Mesodermal cell (in vitro differentiated cells): Measurements from ENCODE around the gene FAM222A.

ENCODE experiments used
- H3K27ac ChIP-seq: 2 replicates; pipeline ENCODE4 v1.7.0; 2013; ENCODE audit warnings: mild to moderate bottlenecking, low read depth, low read length, moderate library complexity; ENCODE audit not compliant: severe bottlenecking
- H3K36me3 ChIP-seq: 2 replicates; pipeline ENCODE4 v1.7.1; 2013; ENCODE audit warnings: mild to moderate bottlenecking, low read length, moderate library complexity; ENCODE audit not compliant: control insufficient read depth, insufficient read depth
- H3K4me1 ChIP-seq: one replicate; pipeline ENCODE4 v1.7.1; 2013; ENCODE audit warnings: mild to moderate bottlenecking, low read length; ENCODE audit not compliant: insufficient read depth, control insufficient read depth, poor library complexity, severe bottlenecking
- H3K4me3 ChIP-seq: 2 replicates; pipeline ENCODE4 v1.7.0; 2013; ENCODE audit warnings: low read length, control low read depth, mild to moderate bottlenecking; ENCODE audit not compliant: insufficient read depth, poor library complexity, severe bottlenecking; ENCODE audit errors: extremely low read depth
- H3K9me3 ChIP-seq: 2 replicates; pipeline ENCODE4 v1.7.1; 2013; ENCODE audit warnings: mild to moderate bottlenecking, low read length, moderate library complexity; ENCODE audit not compliant: control insufficient read depth
- WGBS, 2 experiments: methylation state at CpG; one replicate each; pipeline ENCODE4 v1.1.5; 2013; ENCODE audit warnings: missing lambda C conversion rate in 2 of 2; ENCODE audit not compliant: insufficient coverage in 2 of 2; 5-methylcytosine and 5-hydroxymethylcytosine counted together

FAM222A gene

DNA sequence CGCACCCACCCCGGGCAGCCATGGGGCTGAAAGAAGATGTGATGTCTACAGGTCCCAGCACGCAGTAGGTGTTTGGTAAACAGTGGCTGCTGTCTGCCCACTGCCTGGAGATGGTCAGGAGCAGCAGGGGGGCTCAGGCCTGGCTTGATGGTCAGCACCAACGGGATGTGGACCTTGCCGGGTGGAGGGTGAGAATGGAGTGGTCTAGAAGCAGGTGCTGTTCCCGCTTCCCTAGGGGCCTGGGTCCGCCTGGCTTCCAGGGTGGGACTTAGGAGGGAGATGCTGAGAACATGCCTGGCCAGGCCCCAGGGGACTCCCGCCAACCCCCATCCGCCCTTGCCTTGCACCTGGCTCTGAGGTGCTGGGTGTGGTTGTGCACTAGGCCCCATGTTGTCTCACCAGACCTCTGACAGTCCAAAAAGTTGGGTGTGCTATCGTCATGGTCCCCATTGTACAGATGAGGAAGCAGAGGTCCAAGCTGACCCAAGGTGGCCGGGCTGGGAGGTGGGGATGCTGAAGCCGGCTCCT, 12.9 kb downstream of the FAM222A start:
- no peak overlapping the region for H3K4me3 ChIP-seq
- WGBS, 2 experiments: 73 to 87% methylated on average over 4 to 11 of the region's 12 CpGs
- no peaks in the 10 kb centered on the region for H3K36me3 ChIP-seq
- no peaks in the 10 kb centered on the region for H3K9me3 ChIP-seq
- no peaks in the 10 kb centered on the region for H3K4me1 ChIP-seq
- H3K27ac ChIP-seq: peak overlapping the region; percentile 2

DNA sequence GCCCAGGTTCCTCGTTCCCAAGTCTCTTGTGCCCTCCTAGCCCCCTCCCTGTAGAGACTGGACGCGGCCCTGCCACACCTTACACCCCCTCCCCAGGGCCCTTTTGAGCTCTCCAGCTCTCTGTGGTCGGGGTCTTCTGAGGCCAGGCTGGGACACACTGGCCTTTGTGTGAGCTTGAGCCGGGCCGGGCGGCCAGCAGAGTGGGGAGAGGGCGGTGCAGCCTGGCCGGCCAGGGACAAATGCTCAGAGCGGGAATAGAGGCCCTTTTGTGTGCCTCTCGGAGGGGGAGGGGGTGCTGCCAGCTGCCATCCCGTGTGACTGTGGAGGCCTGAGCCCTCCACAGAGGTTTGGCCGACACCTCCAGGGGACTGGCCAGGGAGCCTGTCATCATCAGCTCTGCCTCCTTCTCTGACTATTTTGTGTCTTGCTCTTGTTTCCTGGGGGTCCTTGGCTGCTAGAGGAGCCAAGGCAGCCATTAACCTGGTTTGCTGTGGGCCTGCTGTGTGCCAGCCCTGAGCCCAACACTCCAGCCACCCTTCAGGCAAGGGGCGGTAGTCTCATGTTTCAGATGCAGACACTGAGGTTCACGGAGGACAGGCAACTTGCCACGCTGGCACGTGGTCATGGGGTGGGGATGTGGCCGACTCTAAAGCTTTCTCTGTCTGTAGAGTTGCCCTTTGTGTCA, 13.6 kb downstream of the FAM222A start:
- 75 to 79% methylated on average over 13 to 17 of the region's 18 CpGs for WGBS, 2 experiments
- Histone ChIP-seq H3K9me3 (no peaks in the 10 kb centered on the region), H3K36me3 (no peaks in the 10 kb centered on the region), H3K4me1 (no peaks in the 10 kb centered on the region), H3K4me3 (no peak overlapping the region), H3K27ac (peak overlapping the region; percentile 37)

- WGBS, 2 experiments: 90 to 91% methylated on average over 13 of the region's 14 CpGs
- H3K36me3 ChIP-seq: no peaks in the 10 kb centered on the region
- H3K9me3 ChIP-seq: no peaks in the 10 kb centered on the region
- H3K4me1 ChIP-seq: no peaks in the 10 kb centered on the region
- H3K4me3 ChIP-seq: no peak overlapping the region
- H3K27ac ChIP-seq: peak overlapping the region; percentile 37
Observed at GRCh38 chr12:109727746-109728726, 14.4 kb downstream of the FAM222A start.

DNA sequence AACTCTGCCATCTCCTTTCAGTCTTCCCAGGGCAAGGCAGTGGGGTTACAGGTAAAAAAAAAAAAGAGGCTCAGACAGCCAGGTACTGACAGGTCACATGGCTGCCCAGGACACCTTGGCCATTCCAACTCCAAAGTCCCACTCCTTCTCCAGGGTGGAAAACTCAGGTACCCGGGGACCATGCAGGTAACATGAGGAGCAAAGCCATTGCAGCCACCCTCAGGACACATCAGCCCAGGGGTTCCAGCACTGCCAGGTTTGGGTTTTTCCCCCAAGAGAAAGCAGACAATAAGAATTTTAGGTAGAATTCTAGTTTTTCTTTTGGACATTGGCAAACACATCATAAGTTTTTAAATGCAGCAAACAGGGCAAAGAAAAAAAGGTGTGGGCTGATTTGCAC, 15.3 kb downstream of the FAM222A start:
- Histone ChIP-seq H3K4me1 (no peaks in the 10 kb centered on the region), H3K27ac (no peak overlapping the region), H3K9me3 (no peaks in the 10 kb centered on the region), H3K36me3 (no peaks in the 10 kb centered on the region), H3K4me3 (no peak overlapping the region)
- WGBS, 2 experiments: 100% methylated on average over 1 of the region's 1 CpG; no CpG with 5 or more reads in 1 of the 2 experiments

- H3K4me3 ChIP-seq: no peak overlapping the region
- 94 to 95% methylated on average over 13 to 15 of the region's 18 CpGs for WGBS, 2 experiments
- no peak overlapping the region for H3K27ac ChIP-seq
- no peaks in the 10 kb centered on the region for H3K9me3 ChIP-seq
- no peaks in the 10 kb centered on the region for H3K36me3 ChIP-seq
- H3K4me1 ChIP-seq: peaks cover 3% of the 10 kb centered on the region
Observed at GRCh38 chr12:109729371-109729781, 15.8 kb downstream of the FAM222A start.

DNA sequence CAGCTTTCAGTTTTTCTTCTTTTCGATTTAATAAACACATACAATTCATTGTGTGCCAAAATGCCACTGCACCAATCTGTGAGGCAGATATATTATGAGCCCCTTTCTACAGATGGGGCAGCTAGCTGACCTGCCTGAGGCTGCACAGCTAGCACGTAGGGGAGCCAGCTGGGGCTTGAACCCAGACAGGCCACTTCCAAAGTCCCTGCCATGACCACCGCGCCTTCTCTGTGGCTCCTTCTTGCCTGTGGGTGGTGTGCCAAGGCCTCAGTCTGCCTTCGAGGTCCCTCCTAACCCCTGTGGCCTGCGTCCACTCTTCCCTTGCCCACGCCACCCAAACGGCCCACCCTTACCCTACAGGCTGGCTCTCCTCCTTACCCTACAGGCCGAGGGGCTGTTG, 16.2 kb downstream of the FAM222A start:
- H3K4me1 ChIP-seq: peaks cover 7% of the 10 kb centered on the region
- no peak overlapping the region for H3K27ac ChIP-seq
- H3K36me3 ChIP-seq: no peaks in the 10 kb centered on the region
- no peaks in the 10 kb centered on the region for H3K9me3 ChIP-seq
- H3K4me3 ChIP-seq: no peak overlapping the region
- 97 to 98% methylated on average over 3 to 6 of the region's 9 CpGs for WGBS, 2 experiments

GRCh38 chr12:109730306-109731145, 16.9 kb downstream of the FAM222A start:
- Histone ChIP-seq H3K4me1 (peaks cover 7% of the 10 kb centered on the region), H3K4me3 (no peak overlapping the region), H3K36me3 (no peaks in the 10 kb centered on the region), H3K27ac (no peak overlapping the region), H3K9me3 (no peaks in the 10 kb centered on the region)
- WGBS, 2 experiments: 86 to 98% methylated on average over 8 to 12 of the region's 15 CpGs

DNA sequence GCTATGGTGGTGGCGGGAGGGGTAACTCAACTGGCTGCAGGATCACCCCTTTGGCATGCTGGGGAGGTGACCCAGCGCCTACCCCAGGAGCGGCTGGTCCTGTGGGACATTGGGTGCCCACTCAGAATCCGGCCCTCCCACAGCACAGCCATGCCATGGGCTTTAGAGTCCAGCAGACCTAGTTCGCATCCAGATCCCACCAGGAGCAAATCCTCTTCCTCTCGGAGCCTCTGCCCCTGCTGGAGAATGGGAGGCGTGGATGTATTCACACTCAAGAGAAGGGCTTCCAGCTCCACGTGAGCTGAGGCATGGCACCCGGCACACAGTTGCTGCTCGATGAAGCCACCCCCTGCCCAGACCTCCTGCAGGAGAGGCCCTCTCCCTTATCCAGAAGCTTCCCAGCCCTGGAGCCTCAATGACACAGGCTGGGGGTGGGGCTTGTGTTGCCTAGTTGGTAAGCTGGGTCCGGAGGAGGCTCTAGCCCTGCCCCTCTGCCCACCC, 17.7 kb downstream of the FAM222A start:
- WGBS, 2 experiments: 85 to 95% methylated on average over 8 to 9 of the region's 11 CpGs
- H3K4me3 ChIP-seq: no peak overlapping the region
- H3K9me3 ChIP-seq: no peaks in the 10 kb centered on the region
- H3K36me3 ChIP-seq: no peaks in the 10 kb centered on the region
- no peak overlapping the region for H3K27ac ChIP-seq
- H3K4me1 ChIP-seq: peaks cover 7% of the 10 kb centered on the region

DNA sequence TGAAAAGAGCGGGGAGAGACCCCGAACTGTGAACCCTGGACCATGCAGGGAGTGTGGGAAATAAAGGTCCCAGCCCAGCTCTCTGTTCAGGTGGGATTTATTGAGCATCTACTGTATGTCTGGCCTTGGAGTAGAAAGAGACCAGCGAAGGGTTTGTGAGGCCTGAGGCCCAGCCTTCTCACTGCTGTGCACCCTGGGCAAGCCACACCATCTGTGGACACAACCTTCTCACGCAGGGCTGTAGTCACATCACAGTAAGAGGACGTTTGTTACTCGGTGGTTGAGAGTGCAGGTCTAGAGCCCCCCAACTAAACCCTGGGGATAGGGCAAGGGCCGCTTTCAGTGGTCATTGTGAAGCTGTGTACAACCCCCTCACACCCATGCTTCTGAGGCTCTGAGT, 18.2 kb downstream of the FAM222A start:
- no peak overlapping the region for H3K27ac ChIP-seq
- H3K36me3 ChIP-seq: no peaks in the 10 kb centered on the region
- no peaks in the 10 kb centered on the region for H3K9me3 ChIP-seq
- H3K4me1 ChIP-seq: peaks cover 7% of the 10 kb centered on the region
- 88 to 92% methylated on average over 4 to 6 of the region's 7 CpGs for WGBS, 2 experiments
- H3K4me3 ChIP-seq: no peak overlapping the region
